Effector CD4-positive, alpha-beta T cell (primary cell): ENCODE results near the gene DNASE1L3.

Source experiments
- DNase-seq: peaks from one replicate; pipeline ENCODE4 v3.0.0-alpha.2; 2020

DNASE1L3 gene

DNA sequence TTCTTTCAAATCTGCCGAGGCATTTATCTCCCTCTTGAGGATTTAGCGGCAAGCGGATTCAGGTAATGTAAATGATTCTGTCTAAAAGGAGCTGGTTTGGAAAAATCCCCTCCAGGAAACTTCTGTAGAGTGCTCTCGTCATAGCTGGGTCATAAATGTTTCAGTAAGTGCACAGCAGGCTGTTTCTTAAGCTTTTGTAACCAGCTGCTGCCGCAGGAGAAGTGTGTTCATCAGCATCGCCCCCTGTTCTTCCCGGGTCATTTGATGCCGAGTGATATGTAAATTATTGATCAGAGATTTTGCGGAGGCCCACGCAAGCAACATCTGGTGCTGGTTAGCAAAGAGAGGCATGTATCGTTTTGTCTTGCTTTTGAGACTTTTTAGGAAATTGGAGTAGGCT, 53.1 kb downstream of the DNASE1L3 start:
- DNase-seq, result no peak

DNA sequence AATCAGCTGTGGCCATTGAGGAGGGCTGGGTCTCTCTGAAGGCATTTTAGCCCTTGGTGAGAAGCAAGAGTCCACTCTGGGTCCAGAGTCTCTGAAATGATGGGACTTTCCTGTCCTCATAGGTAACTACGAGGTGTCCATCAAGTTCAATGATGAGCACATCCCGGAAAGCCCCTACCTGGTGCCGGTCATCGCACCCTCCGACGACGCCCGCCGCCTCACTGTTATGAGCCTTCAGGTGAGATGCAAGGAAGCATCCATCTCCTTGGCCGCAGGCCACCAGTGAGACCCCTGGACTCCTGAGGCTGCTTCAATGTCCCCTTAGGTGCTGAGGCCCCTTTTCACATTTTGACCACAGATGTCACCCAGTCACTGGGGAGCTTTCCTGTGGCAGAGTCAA, 54.9 kb downstream of the DNASE1L3 start:
- DNase-seq, result no peak

- no peak for DNase-seq
These were observed 55.9 kb downstream of the DNASE1L3 start for GRCh38 chr3:58154626-58155449.

GRCh38 chr3:58153371-58153770, 57.4 kb downstream of the DNASE1L3 start:
- no peak for DNase-seq

DNA sequence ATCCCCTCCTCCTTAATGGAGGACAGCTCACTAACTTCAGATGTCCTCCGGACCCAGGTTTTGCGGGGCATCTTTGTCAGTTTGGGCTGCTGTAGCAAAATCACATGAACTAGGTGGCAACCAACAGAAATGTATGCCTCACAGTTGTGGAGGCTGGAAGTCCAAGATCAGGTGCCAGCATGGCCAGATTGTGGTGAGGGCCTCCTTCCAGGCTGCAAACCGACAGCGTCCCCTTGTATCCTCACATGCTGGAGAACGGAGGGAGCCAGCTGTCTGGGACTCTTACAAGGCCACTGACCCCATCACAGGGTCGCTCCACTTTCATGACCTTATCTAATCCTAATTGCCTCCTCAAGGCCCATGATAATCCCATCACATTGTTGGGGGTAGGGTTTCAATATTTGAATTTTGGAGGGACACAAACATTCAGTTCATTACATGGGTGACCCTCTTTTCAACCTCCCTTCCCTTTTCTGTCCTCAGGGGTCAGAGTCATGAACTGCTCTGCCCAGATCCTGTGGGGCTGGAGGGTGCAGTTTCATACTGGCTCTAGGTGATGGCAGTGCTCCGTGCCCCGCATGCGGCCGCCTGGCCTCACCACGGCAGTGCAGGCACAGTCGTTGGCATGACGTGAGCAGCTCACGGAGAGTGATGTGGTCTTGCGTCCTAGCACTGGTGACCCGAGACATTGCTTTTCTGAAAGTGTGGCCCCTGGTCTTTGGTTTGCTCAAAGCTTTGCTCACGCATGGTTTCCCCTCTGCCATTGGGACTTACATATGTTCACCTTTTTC, 58.4 kb downstream of the DNASE1L3 start:
- no peak for DNase-seq

GRCh38 chr3:58151637-58152036, 59.1 kb downstream of the DNASE1L3 start:
- DNase-seq, result no peak

- DNase-seq, result no peak
These were observed 60.0 kb downstream of the DNASE1L3 start for GRCh38 chr3:58150810-58151199.

GRCh38 chr3:58150130-58150809, 60.5 kb downstream of the DNASE1L3 start:
- no peak for DNase-seq

DNA sequence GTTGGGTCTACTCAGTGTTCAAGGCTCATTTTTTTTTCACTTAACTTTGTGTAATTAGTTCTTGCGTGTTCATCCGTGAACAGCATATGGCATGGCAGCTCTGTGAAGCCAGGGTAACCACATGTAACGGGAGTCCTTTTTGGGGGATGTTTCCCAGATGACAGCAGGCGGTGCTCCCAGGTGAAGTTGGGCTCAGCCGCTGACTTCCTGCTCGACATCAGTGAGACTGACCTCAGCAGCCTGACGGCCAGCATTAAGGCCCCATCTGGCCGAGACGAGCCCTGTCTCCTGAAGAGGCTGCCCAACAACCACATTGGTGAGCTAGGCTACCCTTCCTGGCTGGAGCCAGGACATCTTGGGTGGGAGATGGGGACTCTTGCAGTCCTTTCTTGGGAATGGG, 62.7 kb downstream of the DNASE1L3 start:
- no peak for DNase-seq

DNA sequence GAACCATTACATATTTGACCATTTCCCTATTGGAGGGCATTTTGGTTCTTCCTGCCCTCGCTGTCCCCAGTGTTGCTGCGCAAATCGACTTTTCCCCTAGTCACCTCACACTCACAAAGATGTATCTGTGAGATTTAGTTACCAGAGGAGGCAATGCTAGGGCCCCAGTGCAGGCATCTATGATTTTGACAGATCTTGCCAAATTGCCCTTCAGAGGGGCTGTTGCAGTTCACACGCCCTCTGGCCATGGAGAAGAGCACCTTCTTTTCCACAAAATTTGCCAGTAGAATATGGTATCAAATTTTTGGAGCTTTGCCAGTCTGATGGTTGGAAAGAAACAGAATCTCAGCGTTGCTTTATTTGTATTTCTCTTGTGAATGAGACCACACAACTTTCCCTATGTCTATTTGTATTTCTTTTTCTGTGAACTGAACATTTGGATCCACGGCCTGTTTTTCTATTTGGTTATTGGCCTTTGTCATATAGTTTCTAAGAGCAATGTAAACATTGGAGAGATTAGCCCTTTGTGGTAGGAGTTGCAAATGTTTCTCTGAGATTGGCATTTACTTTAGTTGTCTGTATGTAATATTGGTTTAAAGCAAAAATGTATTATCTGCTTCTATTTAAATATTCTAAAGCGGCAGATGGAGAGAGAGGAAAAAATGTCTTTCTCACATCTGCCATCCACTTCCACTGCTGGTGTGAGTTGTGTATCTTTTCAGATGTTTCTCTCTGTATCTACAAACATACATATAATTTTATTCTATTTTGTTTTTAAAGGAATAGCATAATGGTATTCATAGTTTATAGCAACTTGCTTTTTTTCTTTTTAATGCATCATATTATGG, 66.1 kb downstream of the DNASE1L3 start:
- DNase-seq, result no peak

DNA sequence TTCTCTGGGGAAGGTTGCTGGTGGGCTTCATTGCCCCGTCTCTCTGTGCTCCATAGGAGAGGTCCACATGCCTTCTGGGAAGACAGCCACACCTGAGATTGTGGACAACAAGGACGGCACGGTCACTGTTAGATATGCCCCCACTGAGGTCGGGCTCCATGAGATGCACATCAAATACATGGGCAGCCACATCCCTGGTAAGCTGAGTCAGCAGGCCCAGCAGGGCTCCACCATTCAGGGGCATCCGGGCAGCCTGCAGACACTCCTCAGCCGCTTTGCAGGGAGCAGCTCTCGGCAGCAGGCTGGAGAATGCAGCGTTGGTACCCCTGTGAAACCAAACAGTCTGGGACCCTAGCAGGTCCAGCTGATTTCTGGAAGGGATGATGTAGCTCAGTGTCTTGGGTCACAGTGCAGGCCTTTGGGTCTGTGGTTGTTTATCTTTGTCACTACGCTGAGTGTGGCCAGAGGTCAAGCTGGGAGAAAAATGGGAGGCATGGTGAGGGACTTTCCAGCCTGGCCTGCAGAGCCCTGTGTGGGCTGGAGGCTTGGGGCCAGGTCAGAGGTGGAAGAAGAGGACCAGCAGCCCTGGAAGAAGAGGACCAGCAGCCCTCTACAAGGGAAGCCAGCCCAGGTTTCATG, 67.2 kb downstream of the DNASE1L3 start:
- DNase-seq, result no peak
